Epithelial cell of proximal tubule (primary cell): ENCODE data around the gene FAM184B. TPM values are rescaled to one million over a fixed set of nuclear protein-coding genes. Genes with fewer than 3 reads are reported as not detected.
"Not testable (repeated sequence)": the region's sequence is repeated elsewhere in the genome, so short reads cannot be mapped to it uniquely, and the experiment has no call there.

ENCODE experiments used
- DNase-seq: peaks from one replicate; pipeline ENCODE4 v3.0.0-alpha.2; 2011; ENCODE audit warnings: low read depth
- H3K4me3 ChIP-seq: 2 replicates; pipeline ENCODE4 v1.5.1; 2011; ENCODE audit warnings: low read depth, mild to moderate bottlenecking, low read length
- CTCF ChIP-seq: conservative IDR thresholded peaks from 2 replicates; pipeline ENCODE4 v1.5.1; 2012; ENCODE audit warnings: low read depth, mild to moderate bottlenecking, low read length
- total RNA-seq: library from RNA; depleted of rRNA; stranded (reverse); fragments of >200 nt; gene quantifications from 2 replicates; pipeline ENCODE4 v1.2.3, GENCODE V29; 2015

The FAM184B gene
- total RNA-seq, 1 donor from 2014 or later: 0.17 TPM

GRCh38 chr4:17667653-17668201, 113.7 kb downstream of the FAM184B start:
- no peak for DNase-seq
- H3K4me3 ChIP-seq: no peak overlapping the region
- no peak for TF ChIP-seq CTCF

GRCh38 chr4:17667253-17667652, 114.2 kb downstream of the FAM184B start:
- no peak overlapping the region for H3K4me3 ChIP-seq
- no peak for TF ChIP-seq CTCF
- DNase-seq: no peak

DNA sequence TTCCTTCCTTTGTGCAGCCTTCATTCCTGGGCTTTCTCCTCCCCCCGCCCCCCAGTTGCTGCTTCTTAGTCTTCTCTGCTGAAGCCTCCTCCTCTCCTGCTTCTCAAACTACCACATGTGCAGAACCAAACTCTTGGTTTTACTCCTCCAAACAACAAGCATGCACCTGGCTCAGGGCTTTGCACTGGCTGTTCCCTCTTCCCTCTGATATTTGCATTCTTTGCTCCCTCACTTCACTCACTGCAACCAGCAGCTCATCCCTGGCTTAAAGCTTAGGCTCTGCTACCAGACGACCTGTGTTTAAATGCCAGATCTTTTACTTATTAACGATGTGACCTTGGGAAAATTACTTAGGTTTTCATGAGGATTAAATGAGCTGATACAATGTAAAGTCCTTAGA, 115.6 kb downstream of the FAM184B start:
- DNase-seq: no peak
- TF ChIP-seq CTCF: no peak
- H3K4me3 ChIP-seq: no peak overlapping the region

GRCh38 chr4:17665346-17665745, 116.1 kb downstream of the FAM184B start:
- DNase-seq: no peak
- no peak overlapping the region for H3K4me3 ChIP-seq
- no peak for TF ChIP-seq CTCF

- no peak for DNase-seq
- TF ChIP-seq CTCF: no peak
- no peak overlapping the region for H3K4me3 ChIP-seq
Measured at GRCh38 chr4:17664755-17665154, 116.7 kb downstream of the FAM184B start.

DNA sequence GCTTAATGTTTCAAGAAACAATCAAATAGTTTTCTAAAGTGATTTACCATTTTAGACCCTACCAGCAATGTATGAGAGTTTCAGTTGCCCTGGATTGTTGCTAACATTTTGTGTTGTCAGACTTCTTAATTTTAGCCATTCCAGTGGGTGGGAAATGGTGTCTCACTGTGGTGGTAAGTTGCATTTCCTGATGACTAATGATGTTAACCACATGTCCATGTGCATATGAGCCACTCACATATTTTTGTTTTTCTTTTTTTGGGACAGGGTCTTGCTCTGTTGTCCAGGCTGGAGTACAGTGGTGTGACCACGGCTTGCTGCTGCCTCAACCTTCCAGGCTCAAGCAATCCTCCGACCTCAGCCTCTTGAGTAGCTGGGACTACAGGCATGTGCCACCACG, 118.7 kb downstream of the FAM184B start:
- DNase-seq: no peak
- no peak overlapping the region for H3K4me3 ChIP-seq

DNA sequence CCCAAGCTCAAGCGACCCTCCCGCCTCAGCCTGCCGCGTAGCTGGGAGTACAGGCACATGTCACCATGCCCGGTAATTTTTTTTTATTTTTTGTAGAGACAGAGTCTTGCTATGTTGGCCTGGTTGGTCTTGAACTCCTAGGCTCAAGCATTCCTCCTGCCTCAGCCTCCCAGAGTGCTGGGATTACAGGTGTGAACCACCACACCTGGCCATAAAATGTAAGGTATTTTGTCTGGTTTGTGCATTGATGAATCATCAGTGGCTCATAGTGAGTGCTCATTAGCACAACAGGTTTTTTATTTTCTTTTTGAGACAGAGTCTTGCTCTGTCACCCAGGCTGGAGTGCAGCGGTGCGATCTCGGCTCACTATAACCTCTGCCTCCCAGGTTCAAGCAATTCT, 122.2 kb downstream of the FAM184B start:
- not testable (repeated sequence) for DNase-seq, H3K4me3 ChIP-seq

More for the DNA sequence above, 118.7 kb downstream of the FAM184B start:
- TF ChIP-seq CTCF: no peak
